GM23248 (cell line): ENCODE data around the gene DCDC2. TPM values are rescaled to one million over a fixed set of nuclear protein-coding genes. Genes with fewer than 3 reads are reported as not detected.

ENCODE experiments used
- DNase-seq: peaks from one replicate; pipeline ENCODE4 v3.0.0-alpha.2; 2015
- H2AFZ ChIP-seq: fragments of 200-600 bp; sonication (generic); 2 replicates; pipeline ENCODE4 v1.6.1; 2016; ENCODE audit warnings: antibody characterized with exemption
- H3F3A ChIP-seq: fragments of 200-600 bp; sonication (generic); 2 replicates; pipeline ENCODE4 v1.6.1; 2016; ENCODE audit warnings: mild to moderate bottlenecking, antibody characterized with exemption, mixed run types; ENCODE audit not compliant: insufficient read depth
- H3K27ac ChIP-seq: fragments of 200-600 bp; sonication (generic); 2 replicates; pipeline ENCODE4 v1.5.1; 2016; ENCODE audit warnings: mild to moderate bottlenecking
- H3K27me3 ChIP-seq: fragments of 200-600 bp; sonication (generic); replicated peaks from 2 replicates; pipeline ENCODE4 v1.6.1; 2016; ENCODE audit warnings: mild to moderate bottlenecking; ENCODE audit not compliant: insufficient read depth
- H3K36me3 ChIP-seq: fragments of 200-600 bp; sonication (generic); 2 replicates; pipeline ENCODE4 v1.6.1; 2016; ENCODE audit warnings: low read depth, mild to moderate bottlenecking
- H3K4me1 ChIP-seq: fragments of 200-600 bp; sonication (generic); 2 replicates; pipeline ENCODE4 v1.6.1; 2016; ENCODE audit warnings: mild to moderate bottlenecking; ENCODE audit not compliant: insufficient read depth
- H3K4me2 ChIP-seq: fragments of 200-600 bp; sonication (generic); one replicate; pipeline ENCODE4 v1.6.1; 2016; ENCODE audit warnings: mild to moderate bottlenecking; ENCODE audit not compliant: unreplicated experiment
- H3K4me3 ChIP-seq: fragments of 200-600 bp; sonication (generic); 2 replicates; pipeline ENCODE4 v1.5.1; 2016; ENCODE audit warnings: mild to moderate bottlenecking
- H3K79me2 ChIP-seq: fragments of 200-600 bp; sonication (generic); 2 replicates; pipeline ENCODE4 v1.6.1; 2016; ENCODE audit warnings: mild to moderate bottlenecking; ENCODE audit not compliant: insufficient read depth
- H3K9ac ChIP-seq: fragments of 200-600 bp; sonication (generic); 2 replicates; pipeline ENCODE4 v1.6.1; 2016; ENCODE audit warnings: mild to moderate bottlenecking
- H3K9me2 ChIP-seq: fragments of 200-600 bp; sonication (generic); 2 replicates; pipeline ENCODE4 v1.6.1; 2016; ENCODE audit warnings: mixed run types, mild to moderate bottlenecking, moderate library complexity; ENCODE audit not compliant: insufficient read depth
- H3K9me3 ChIP-seq: fragments of 200-600 bp; sonication (generic); one replicate; pipeline ENCODE4 v1.6.1; 2017; ENCODE audit warnings: low read depth
- H4K20me1 ChIP-seq: fragments of 200-600 bp; sonication (generic); 2 replicates; pipeline ENCODE4 v1.6.0; 2016; ENCODE audit not compliant: insufficient read depth
- EZH2 ChIP-seq: fragments of 200-600 bp; sonication (generic); IDR thresholded peaks from 2 replicates; pipeline ENCODE4 v1.6.1; 2018; ENCODE audit warnings: antibody characterized with exemption, mild to moderate bottlenecking; ENCODE audit not compliant: insufficient read depth, poor library complexity, severe bottlenecking
- EZH2phosphoT487 ChIP-seq: fragments of 200-600 bp; sonication (generic); IDR thresholded peaks from 2 replicates; pipeline ENCODE4 v1.6.1; 2018; ENCODE audit warnings: antibody characterized with exemption, moderate library complexity, mild to moderate bottlenecking, low read depth; ENCODE audit not compliant: insufficient read depth
- WGBS, 2 experiments: methylation state at CpG; one replicate each; pipeline ENCODE4 v1.1.6; 2015 to 2017; ENCODE audit warnings: low lambda C conversion rate in 2 of 2, low coverage in 1 of 2; ENCODE audit errors: missing lambda C conversion rate in 2 of 2; 5-methylcytosine and 5-hydroxymethylcytosine counted together
- in situ Hi-C: fragments of 300-500 bp; cut with MboI; formaldehyde crosslinking; loops from 2 replicates; pipeline ENCODE4 v1.15.0; 2020
- polyA plus RNA-seq: library from polyadenylated mRNA; unstranded; fragments of >200 nt; fragmentation: Nextera tagmentation; extraction: Ambion mirVana; gene quantifications from 2 replicates; pipeline ENCODE4 v1.2.1, GENCODE V29; 2016
- total RNA-seq: library from RNA; depleted of rRNA; stranded (reverse); fragments of >200 nt; shearing (Covaris generic); gene quantifications from 2 replicates; pipeline ENCODE4 v1.2.3, GENCODE V29; 2014

Gene DCDC2
- total and polyA plus RNA-seq, 2 experiments from 2014 or later: not detected

GRCh38 chr6:24358219-24358821, 461 bp upstream of the DCDC2 start:
- H3K4me1 ChIP-seq: no peaks in the 10 kb centered on the region
- 37 to 39% methylated on average over 12 of the region's 12 CpGs for WGBS, 2 experiments
- no peaks in the 10 kb centered on the region for H3K36me3 ChIP-seq
- peak overlapping the region; percentile 40; the same call in 1 of the 2 replicates for H3K4me3 ChIP-seq
- H3K27ac ChIP-seq: no peak overlapping the region
- H2AFZ ChIP-seq: peak overlapping the region; percentile 50; the same call in 1 of the 2 replicates
- H3K9me3 ChIP-seq: no peaks in the 10 kb centered on the region
- H3F3A ChIP-seq: no peaks in the 10 kb centered on the region
- no peak for TF ChIP-seq EZH2phosphoT487
- peak; percentile 46 for TF ChIP-seq EZH2
- no peak overlapping the region for H3K9ac ChIP-seq
- in situ Hi-C loops: no loop called here
- H3K79me2 ChIP-seq: no peaks in the 10 kb centered on the region
- peak overlapping the region; percentile 55 for H3K4me2 ChIP-seq
- H4K20me1 ChIP-seq: no peaks in the 10 kb centered on the region
- H3K9me2 ChIP-seq: no peaks in the 10 kb centered on the region
- no peak for DNase-seq
- peaks cover 24% of the 10 kb centered on the region for H3K27me3 ChIP-seq

- no peaks in the 10 kb centered on the region for H4K20me1 ChIP-seq
- no peak overlapping the region for H3K9ac ChIP-seq
- TF ChIP-seq EZH2: no peak
- no peak for TF ChIP-seq EZH2phosphoT487
- H3K79me2 ChIP-seq: no peaks in the 10 kb centered on the region
- H3K4me2 ChIP-seq: no peak overlapping the region
- H3K27me3 ChIP-seq: peaks cover 26% of the 10 kb centered on the region
- no peaks in the 10 kb centered on the region for H3K4me1 ChIP-seq
- 41 to 42% methylated on average over 5 of the region's 5 CpGs for WGBS, 2 experiments
- no peak for DNase-seq
- H3F3A ChIP-seq: no peaks in the 10 kb centered on the region
- H2AFZ ChIP-seq: no peak overlapping the region
- in situ Hi-C loops: no loop called here
- H3K9me3 ChIP-seq: no peaks in the 10 kb centered on the region
- H3K4me3 ChIP-seq: no peak overlapping the region
- H3K36me3 ChIP-seq: no peaks in the 10 kb centered on the region
- H3K27ac ChIP-seq: no peak overlapping the region
- H3K9me2 ChIP-seq: no peaks in the 10 kb centered on the region
Observed at GRCh38 chr6:24356310-24356973, 1.4 kb downstream of the DCDC2 start.

- in situ Hi-C loops: no loop called here
- TF ChIP-seq EZH2: no peak
- TF ChIP-seq EZH2phosphoT487: no peak
Observed at GRCh38 chr6:24355393-24355792, 2.5 kb downstream of the DCDC2 start.

GRCh38 chr6:24353861-24354260, 4.0 kb downstream of the DCDC2 start:
- Histone ChIP-seq H3K27me3 (peaks cover 29% of the 10 kb centered on the region), H2AFZ (no peak overlapping the region), H3K4me3 (no peak overlapping the region), H3K79me2 (no peaks in the 10 kb centered on the region), H3F3A (no peaks in the 10 kb centered on the region), H3K4me1 (no peaks in the 10 kb centered on the region), H3K36me3 (no peaks in the 10 kb centered on the region), H3K9ac (no peak overlapping the region), H3K4me2 (no peak overlapping the region), H3K9me2 (no peaks in the 10 kb centered on the region), H4K20me1 (no peaks in the 10 kb centered on the region), H3K9me3 (no peaks in the 10 kb centered on the region), H3K27ac (no peak overlapping the region)
- in situ Hi-C loops: no loop called here
- 50 to 56% methylated on average over 1 of the region's 1 CpG for WGBS, 2 experiments
- no peak for DNase-seq
- no peak for TF ChIP-seq EZH2phosphoT487
- no peak for TF ChIP-seq EZH2

More at GRCh38 chr6:24355393-24355792, 2.5 kb downstream of the DCDC2 start:
- Histone ChIP-seq H3K4me1 (no peaks in the 10 kb centered on the region), H3K27me3 (peaks cover 26% of the 10 kb centered on the region), H3K9ac (no peak overlapping the region), H3K36me3 (no peaks in the 10 kb centered on the region), H3K9me3 (no peaks in the 10 kb centered on the region), H3K79me2 (no peaks in the 10 kb centered on the region), H2AFZ (no peak overlapping the region), H3K27ac (no peak overlapping the region), H3K9me2 (no peaks in the 10 kb centered on the region), H4K20me1 (no peaks in the 10 kb centered on the region), H3F3A (no peaks in the 10 kb centered on the region), H3K4me2 (no peak overlapping the region), H3K4me3 (no peak overlapping the region)
- 57 to 59% methylated on average over 4 of the region's 4 CpGs for WGBS, 2 experiments
- DNase-seq: no peak
